Stimulated activated CD4-positive, alpha-beta T cell treated with anti-CD3 and anti-CD28 coated beads, Interleukin-12 subunit alpha, Interleukin-12 subunit beta, amount 100 ng/mL, for 48 hours (primary cell): ENCODE measurements around the gene ANO6.
"Not testable (repeated sequence)": the region's sequence is repeated elsewhere in the genome, so short reads cannot be mapped to it uniquely, and the experiment has no call there.

ENCODE experiments used
- DNase-seq, 3 donors: peaks; one replicate each; pipeline ENCODE4 v3.0.0-alpha.2; 2020; ENCODE audit warnings: low read depth in 2 of 3, low spot score in 1 of 3

Gene ANO6

GRCh38 chr12:45309836-45310626, 94.1 kb downstream of the ANO6 start:
- no peak for DNase-seq

- no peak for DNase-seq
Measured at GRCh38 chr12:45310627-45310968, 94.7 kb downstream of the ANO6 start.

- no peak for DNase-seq
Measured at GRCh38 chr12:45312012-45312411, 96.1 kb downstream of the ANO6 start.

GRCh38 chr12:45314770-45315169, 98.9 kb downstream of the ANO6 start:
- DNase-seq, result no peak

GRCh38 chr12:45315462-45315861, 99.6 kb downstream of the ANO6 start:
- DNase-seq, result no peak

- not testable (repeated sequence) for DNase-seq
Measured at GRCh38 chr12:45317261-45317660, 101.4 kb downstream of the ANO6 start.

- no peak for DNase-seq
Measured at GRCh38 chr12:45322810-45323209, 106.9 kb downstream of the ANO6 start.

GRCh38 chr12:45324391-45324790, 108.5 kb downstream of the ANO6 start:
- no peak for DNase-seq

GRCh38 chr12:45326358-45326975, 110.6 kb downstream of the ANO6 start:
- DNase-seq, result no peak

- DNase-seq, result no peak
Measured at GRCh38 chr12:45327823-45328383, 112.0 kb downstream of the ANO6 start.

GRCh38 chr12:45329238-45329637, 113.3 kb downstream of the ANO6 start:
- DNase-seq, result no peak

- DNase-seq, result no peak
Measured at GRCh38 chr12:45329702-45330101, 113.8 kb downstream of the ANO6 start.

- no peak for DNase-seq
Measured at GRCh38 chr12:45331552-45331951, 115.7 kb downstream of the ANO6 start.

- DNase-seq, result no peak
Measured at GRCh38 chr12:45334396-45334795, 118.5 kb downstream of the ANO6 start.

- DNase-seq, result no peak
Measured at GRCh38 chr12:45336331-45336730, 120.4 kb downstream of the ANO6 start.

- no peak for DNase-seq
Measured at GRCh38 chr12:45336762-45337596, 121.1 kb downstream of the ANO6 start.

- no peak for DNase-seq
Measured at GRCh38 chr12:45337835-45338234, 121.9 kb downstream of the ANO6 start.

- no peak for DNase-seq
Measured at GRCh38 chr12:45338272-45338671, 122.4 kb downstream of the ANO6 start.

GRCh38 chr12:45339035-45339434, 123.1 kb downstream of the ANO6 start:
- no peak for DNase-seq

- no peak for DNase-seq
Measured at GRCh38 chr12:45342171-45342570, 126.3 kb downstream of the ANO6 start.

- DNase-seq, result no peak
Measured at GRCh38 chr12:45342848-45343247, 127.0 kb downstream of the ANO6 start.
